Neural cell (in vitro differentiated cells): Measurements from ENCODE around the gene GUCA1C.

Experiments
- CTCF ChIP-seq: fragments of 450-650 bp; IDR thresholded peaks from 2 replicates; pipeline ENCODE4 v1.5.1; 2014; ENCODE audit warnings: antibody characterized with exemption, mild to moderate bottlenecking, moderate library complexity; ENCODE audit not compliant: poor library complexity, severe bottlenecking
- EP300 ChIP-seq: fragments of 450-650 bp; conservative IDR thresholded peaks from 2 replicates; pipeline ENCODE4 v1.6.1; 2014; ENCODE audit warnings: antibody characterized with exemption, mild to moderate bottlenecking, moderate library complexity; ENCODE audit not compliant: poor library complexity, severe bottlenecking
- MXI1 ChIP-seq: fragments of 450-650 bp; conservative IDR thresholded peaks from 2 replicates; pipeline ENCODE4 v1.6.1; 2014; ENCODE audit warnings: antibody characterized with exemption, mild to moderate bottlenecking; ENCODE audit not compliant: poor library complexity, severe bottlenecking
- SMC3 ChIP-seq: fragments of 450-650 bp; conservative IDR thresholded peaks from 2 replicates; pipeline ENCODE4 v1.6.1; 2014; ENCODE audit warnings: antibody characterized with exemption, mild to moderate bottlenecking, moderate library complexity; ENCODE audit not compliant: poor library complexity

GRCh38 chr3:108863799-108864135 lies 89.9 kb downstream of the GUCA1C start:
- TF ChIP-seq MXI1, result no peak
- no peak for TF ChIP-seq CTCF
- TF ChIP-seq EP300, result no peak
- TF ChIP-seq SMC3, result no peak
